22Rv1 (cell line): ENCODE data around the gene RABGAP1L.

Source experiments
- ZFX ChIP-seq: fragments of 450-650 bp; IDR thresholded peaks from 2 replicates; pipeline ENCODE4 v1.6.1; 2017; ENCODE audit warnings: antibody characterized with exemption, borderline replicate concordance
- TF ChIP-seq, protein P1 (sequence below): fragments of 450-650 bp; IDR thresholded peaks from 2 replicates; pipeline ENCODE4 v1.5.1; 2017; ENCODE audit warnings: mild to moderate bottlenecking

DNA sequence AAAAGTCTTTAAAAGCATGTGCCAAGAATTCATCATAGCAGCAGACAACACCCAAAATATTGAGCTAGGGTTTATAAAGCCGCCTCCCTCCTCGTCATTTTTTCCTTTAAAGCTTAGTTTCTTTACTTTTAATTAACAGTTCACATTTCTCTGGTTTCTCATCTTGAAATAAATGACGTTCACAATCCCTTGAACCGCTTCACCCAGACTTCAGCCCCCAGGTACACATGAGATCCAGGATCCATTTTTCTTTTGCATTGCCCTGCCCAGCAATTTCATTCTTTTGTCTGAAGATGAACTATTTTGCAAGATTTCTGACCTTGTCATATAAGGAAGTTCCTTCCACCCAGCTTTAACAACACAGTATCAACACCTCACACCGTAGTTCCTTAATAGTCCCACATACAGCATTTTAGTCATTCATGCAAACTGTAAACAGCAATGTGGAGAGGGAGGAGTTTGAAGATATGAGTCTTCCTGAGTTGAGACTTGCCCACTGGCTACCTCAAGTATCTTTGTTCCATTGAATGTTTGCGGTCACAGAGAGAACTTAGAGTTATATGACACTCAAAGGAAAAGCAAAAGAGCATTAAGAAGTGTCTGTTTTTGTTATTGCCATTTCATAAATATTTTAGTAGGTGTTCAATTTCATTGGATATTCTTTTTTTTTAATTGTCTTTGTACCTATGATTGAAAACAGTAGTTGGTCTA, 805.1 kb downstream of the RABGAP1L start:
- TF ChIP-seq, protein P1, sequence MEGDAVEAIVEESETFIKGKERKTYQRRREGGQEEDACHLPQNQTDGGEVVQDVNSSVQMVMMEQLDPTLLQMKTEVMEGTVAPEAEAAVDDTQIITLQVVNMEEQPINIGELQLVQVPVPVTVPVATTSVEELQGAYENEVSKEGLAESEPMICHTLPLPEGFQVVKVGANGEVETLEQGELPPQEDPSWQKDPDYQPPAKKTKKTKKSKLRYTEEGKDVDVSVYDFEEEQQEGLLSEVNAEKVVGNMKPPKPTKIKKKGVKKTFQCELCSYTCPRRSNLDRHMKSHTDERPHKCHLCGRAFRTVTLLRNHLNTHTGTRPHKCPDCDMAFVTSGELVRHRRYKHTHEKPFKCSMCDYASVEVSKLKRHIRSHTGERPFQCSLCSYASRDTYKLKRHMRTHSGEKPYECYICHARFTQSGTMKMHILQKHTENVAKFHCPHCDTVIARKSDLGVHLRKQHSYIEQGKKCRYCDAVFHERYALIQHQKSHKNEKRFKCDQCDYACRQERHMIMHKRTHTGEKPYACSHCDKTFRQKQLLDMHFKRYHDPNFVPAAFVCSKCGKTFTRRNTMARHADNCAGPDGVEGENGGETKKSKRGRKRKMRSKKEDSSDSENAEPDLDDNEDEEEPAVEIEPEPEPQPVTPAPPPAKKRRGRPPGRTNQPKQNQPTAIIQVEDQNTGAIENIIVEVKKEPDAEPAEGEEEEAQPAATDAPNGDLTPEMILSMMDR, result no peak
- TF ChIP-seq ZFX, result no peak
